HepG2 (cell line): ENCODE data around the gene KIF2C. TPM values are rescaled to one million over a fixed set of nuclear protein-coding genes. Genes with fewer than 3 reads are reported as not detected.

Source experiments
- PAF1 ChIP-seq: IDR thresholded peaks from 2 replicates; pipeline ENCODE4 v1.6.1; 2016; ENCODE audit warnings: missing genetic modification reagents, missing compliant biosample characterization
- PCBP2 ChIP-seq: fragments of 200-400 bp; formaldehyde crosslinking; optimal IDR thresholded peaks from 2 replicates; pipeline ENCODE3; 2018; ENCODE audit warnings: low read length, low read depth; ENCODE audit not compliant: poor library complexity, severe bottlenecking
- ZBTB33 ChIP-seq: sonication (generic); formaldehyde crosslinking; IDR thresholded peaks from 2 replicates; pipeline ENCODE4 v1.4.0; 2020; ENCODE audit warnings: missing genetic modification reagents
- ZNF138 ChIP-seq: sonication (generic); formaldehyde crosslinking; IDR thresholded peaks from 2 replicates; pipeline ENCODE4 v1.5.0; 2020; ENCODE audit warnings: mild to moderate bottlenecking, low read depth, missing genetic modification reagents
- ZNF225 ChIP-seq: sonication (generic); formaldehyde crosslinking; IDR thresholded peaks from 2 replicates; pipeline ENCODE4 v1.4.0; 2020; ENCODE audit warnings: mild to moderate bottlenecking, missing genetic modification reagents
- ZNF430 ChIP-seq: sonication (generic); formaldehyde crosslinking; IDR thresholded peaks from 2 replicates; pipeline ENCODE4 v1.9.0; 2021; ENCODE audit warnings: mild to moderate bottlenecking, missing genetic modification reagents
- ZNF687 ChIP-seq: sonication (generic); formaldehyde crosslinking; IDR thresholded peaks from 2 replicates; pipeline ENCODE4 v1.5.1; 2020; ENCODE audit warnings: mild to moderate bottlenecking, missing genetic modification reagents, moderate library complexity
- ZSCAN22 ChIP-seq: sonication (generic); formaldehyde crosslinking; IDR thresholded peaks from 2 replicates; pipeline ENCODE4 v1.4.0; 2020; ENCODE audit warnings: mild to moderate bottlenecking, missing genetic modification reagents
- polyA plus RNA-seq, 8 experiments: library from polyadenylated mRNA; depleted of rRNA in 3 of 8; stranded (reverse) in 7 of 8; unstranded in 1 of 8; fragments of >200 nt; fragmentation: Illumina TruSeq in 4 of 8; extraction: Trizol in 4 of 8; gene quantifications; 2 replicates each; pipeline versions ENCODE4 v1.2.1 to v1.2.3, GENCODE V29; 2011 to 2016; ENCODE audit warnings: low read depth in 4 of 8, missing spikeins in 1 of 8, mixed read lengths in 1 of 8; ENCODE audit not compliant: insufficient read depth in 1 of 8
- total RNA-seq, 5 experiments: library from RNA; depleted of rRNA; stranded (reverse); fragments of >200 nt; fragmentation: Illumina TruSeq; extraction: Trizol; gene quantifications; 2 replicates each; pipeline ENCODE4 v1.2.3, GENCODE V29; 2016; ENCODE audit warnings: low read depth in 1 of 5
- TF ChIP-seq, protein P1 (sequence below): sonication (generic); formaldehyde crosslinking; IDR thresholded peaks from 2 replicates; pipeline ENCODE4 v1.4.0; 2020; ENCODE audit warnings: mild to moderate bottlenecking, missing genetic modification reagents, borderline replicate concordance
- TF ChIP-seq, protein P2 (sequence below): sonication (generic); formaldehyde crosslinking; IDR thresholded peaks from 2 replicates; pipeline ENCODE4 v1.4.0; 2020; ENCODE audit warnings: missing genetic modification reagents, borderline replicate concordance
- TF ChIP-seq, protein P3 (sequence below): sonication (generic); formaldehyde crosslinking; IDR thresholded peaks from 2 replicates; pipeline ENCODE4 v1.8.0; 2022; ENCODE audit warnings: mild to moderate bottlenecking, missing genetic modification reagents, borderline replicate concordance

The KIF2C gene
- total and polyA plus RNA-seq, 2 of the 13 experiments (the other 11 are each of a cell fraction or from before 2014, with no cell fraction given), result 29.7 to 53.7 TPM

DNA sequence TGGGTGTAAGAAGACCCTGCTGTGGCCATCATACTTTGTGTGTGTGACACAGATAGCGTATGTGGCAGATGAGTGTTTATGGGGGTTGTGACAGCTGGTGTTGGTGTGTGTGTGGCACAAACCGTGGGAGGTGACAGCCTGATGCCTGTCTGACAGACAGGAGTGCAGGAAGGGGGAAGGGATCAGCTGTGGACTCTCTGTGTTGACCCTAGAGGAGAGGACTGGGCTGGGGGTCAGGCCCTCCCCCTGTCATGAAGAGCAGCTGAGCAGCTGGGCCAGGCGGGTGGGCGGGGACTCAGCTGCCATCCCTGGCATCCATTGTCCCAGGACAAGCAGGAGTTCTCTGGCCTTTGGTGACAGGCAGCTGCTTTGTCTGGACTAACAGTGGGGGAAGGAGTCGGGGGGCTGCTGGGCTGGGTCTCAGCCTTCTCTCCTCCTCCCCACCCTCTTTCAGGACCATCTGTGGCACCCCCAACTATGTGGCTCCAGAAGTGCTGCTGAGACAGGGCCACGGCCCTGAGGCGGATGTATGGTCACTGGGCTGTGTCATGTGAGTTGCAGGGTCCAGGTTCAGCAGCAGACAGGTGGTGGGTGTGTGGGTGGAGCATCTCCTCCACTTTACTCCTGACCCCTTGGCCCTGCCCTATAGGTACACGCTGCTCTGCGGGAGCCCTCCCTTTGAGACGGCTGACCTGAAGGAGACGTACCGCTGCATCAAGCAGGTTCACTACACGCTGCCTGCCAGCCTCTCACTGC lies 62.8 kb downstream of the KIF2C start (continued):
- TF ChIP-seq, protein P1, sequence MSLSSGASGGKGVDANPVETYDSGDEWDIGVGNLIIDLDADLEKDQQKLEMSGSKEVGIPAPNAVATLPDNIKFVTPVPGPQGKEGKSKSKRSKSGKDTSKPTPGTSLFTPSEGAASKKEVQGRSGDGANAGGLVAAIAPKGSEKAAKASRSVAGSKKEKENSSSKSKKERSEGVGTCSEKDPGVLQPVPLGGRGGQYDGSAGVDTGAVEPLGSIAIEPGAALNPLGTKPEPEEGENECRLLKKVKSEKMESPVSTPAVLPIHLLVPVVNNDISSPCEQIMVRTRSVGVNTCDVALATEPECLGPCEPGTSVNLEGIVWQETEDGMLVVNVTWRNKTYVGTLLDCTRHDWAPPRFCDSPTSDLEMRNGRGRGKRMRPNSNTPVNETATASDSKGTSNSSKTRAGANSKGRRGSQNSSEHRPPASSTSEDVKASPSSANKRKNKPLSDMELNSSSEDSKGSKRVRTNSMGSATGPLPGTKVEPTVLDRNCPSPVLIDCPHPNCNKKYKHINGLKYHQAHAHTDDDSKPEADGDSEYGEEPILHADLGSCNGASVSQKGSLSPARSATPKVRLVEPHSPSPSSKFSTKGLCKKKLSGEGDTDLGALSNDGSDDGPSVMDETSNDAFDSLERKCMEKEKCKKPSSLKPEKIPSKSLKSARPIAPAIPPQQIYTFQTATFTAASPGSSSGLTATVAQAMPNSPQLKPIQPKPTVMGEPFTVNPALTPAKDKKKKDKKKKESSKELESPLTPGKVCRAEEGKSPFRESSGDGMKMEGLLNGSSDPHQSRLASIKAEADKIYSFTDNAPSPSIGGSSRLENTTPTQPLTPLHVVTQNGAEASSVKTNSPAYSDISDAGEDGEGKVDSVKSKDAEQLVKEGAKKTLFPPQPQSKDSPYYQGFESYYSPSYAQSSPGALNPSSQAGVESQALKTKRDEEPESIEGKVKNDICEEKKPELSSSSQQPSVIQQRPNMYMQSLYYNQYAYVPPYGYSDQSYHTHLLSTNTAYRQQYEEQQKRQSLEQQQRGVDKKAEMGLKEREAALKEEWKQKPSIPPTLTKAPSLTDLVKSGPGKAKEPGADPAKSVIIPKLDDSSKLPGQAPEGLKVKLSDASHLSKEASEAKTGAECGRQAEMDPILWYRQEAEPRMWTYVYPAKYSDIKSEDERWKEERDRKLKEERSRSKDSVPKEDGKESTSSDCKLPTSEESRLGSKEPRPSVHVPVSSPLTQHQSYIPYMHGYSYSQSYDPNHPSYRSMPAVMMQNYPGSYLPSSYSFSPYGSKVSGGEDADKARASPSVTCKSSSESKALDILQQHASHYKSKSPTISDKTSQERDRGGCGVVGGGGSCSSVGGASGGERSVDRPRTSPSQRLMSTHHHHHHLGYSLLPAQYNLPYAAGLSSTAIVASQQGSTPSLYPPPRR (CRISPR knock-in tag), result no peak
- TF ChIP-seq ZSCAN22 (CRISPR knock-in tag), result no peak
- TF ChIP-seq, protein P2, sequence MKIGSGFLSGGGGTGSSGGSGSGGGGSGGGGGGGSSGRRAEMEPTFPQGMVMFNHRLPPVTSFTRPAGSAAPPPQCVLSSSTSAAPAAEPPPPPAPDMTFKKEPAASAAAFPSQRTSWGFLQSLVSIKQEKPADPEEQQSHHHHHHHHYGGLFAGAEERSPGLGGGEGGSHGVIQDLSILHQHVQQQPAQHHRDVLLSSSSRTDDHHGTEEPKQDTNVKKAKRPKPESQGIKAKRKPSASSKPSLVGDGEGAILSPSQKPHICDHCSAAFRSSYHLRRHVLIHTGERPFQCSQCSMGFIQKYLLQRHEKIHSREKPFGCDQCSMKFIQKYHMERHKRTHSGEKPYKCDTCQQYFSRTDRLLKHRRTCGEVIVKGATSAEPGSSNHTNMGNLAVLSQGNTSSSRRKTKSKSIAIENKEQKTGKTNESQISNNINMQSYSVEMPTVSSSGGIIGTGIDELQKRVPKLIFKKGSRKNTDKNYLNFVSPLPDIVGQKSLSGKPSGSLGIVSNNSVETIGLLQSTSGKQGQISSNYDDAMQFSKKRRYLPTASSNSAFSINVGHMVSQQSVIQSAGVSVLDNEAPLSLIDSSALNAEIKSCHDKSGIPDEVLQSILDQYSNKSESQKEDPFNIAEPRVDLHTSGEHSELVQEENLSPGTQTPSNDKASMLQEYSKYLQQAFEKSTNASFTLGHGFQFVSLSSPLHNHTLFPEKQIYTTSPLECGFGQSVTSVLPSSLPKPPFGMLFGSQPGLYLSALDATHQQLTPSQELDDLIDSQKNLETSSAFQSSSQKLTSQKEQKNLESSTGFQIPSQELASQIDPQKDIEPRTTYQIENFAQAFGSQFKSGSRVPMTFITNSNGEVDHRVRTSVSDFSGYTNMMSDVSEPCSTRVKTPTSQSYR (CRISPR knock-in tag), result peak; percentile 64; the same call in 1 of the 2 replicates
- TF ChIP-seq ZNF138 (CRISPR knock-in tag), result no peak
- 0 out of 2 replicates have a peak, but pooled peaks have one; percentile 10 for TF ChIP-seq ZNF225 (CRISPR knock-in tag)
- no peak for TF ChIP-seq PCBP2
- TF ChIP-seq ZNF430 (CRISPR knock-in tag), result no peak
- TF ChIP-seq PAF1 (CRISPR knock-in tag), result no peak
- peak; percentile 69 for TF ChIP-seq ZBTB33 (CRISPR knock-in tag)
- TF ChIP-seq ZNF687 (CRISPR knock-in tag), result peak; percentile 58
- TF ChIP-seq, protein P3, sequence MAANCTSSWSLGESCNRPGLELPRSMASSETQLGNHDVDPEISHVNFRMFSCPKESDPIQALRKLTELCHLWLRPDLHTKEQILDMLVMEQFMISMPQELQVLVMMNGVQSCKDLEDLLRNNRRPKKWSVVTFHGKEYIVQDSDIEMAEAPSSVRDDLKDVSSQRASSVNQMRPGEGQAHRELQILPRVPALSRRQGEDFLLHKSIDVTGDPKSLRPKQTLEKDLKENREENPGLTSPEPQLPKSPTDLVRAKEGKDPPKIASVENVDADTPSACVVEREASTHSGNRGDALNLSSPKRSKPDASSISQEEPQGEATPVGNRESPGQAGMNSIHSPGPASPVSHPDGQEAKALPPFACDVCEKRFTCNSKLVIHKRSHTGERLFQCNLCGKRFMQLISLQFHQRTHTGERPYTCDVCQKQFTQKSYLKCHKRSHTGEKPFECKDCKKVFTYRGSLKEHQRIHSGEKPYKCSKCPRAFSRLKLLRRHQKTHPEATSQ (CRISPR knock-in tag), result no peak
